Fibroblast of pulmonary artery (primary cell): ENCODE measurements around the gene CLGN.
A peak's percentile ranks its signal among the peaks of the same experiment; 100 is the strongest.

Experiments used
- DNase-seq: peaks from one replicate; pipeline ENCODE4 v3.0.0-alpha.2; 2010; ENCODE audit warnings: low read depth
- H3K4me3 ChIP-seq: replicated peaks from 2 replicates; pipeline ENCODE4 v1.5.1; 2011; ENCODE audit warnings: low read depth, mild to moderate bottlenecking, control low read depth, low read length, moderate library complexity
- TF ChIP-seq, protein P1 (sequence below): IDR thresholded peaks from 2 replicates; pipeline ENCODE4 v1.5.1; 2011; ENCODE audit warnings: mild to moderate bottlenecking, control low read depth, low read length, inconsistent platforms; ENCODE audit errors: missing control alignments

CLGN gene

DNA sequence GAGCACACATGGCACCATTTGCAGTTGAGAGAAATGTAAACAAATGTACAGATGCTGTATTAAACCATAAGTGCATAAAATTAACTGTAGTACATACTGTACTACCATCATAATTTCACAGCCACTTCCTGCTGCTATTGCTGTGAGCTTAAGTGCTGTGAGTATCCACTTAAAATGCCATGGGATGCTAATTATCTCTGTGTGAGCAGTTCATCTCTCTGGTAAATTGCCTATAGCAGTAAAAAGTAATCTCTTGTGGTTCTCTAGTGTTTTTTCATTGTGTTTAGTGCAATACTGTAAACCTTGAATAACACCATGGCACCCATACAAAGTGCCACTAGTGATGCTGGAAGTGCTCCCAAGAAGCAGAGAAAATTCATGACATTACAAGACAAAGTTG is 63.9 kb downstream of the CLGN start:
- DNase-seq = no peak
- no peak overlapping the region for H3K4me3 ChIP-seq
- TF ChIP-seq, protein P1, sequence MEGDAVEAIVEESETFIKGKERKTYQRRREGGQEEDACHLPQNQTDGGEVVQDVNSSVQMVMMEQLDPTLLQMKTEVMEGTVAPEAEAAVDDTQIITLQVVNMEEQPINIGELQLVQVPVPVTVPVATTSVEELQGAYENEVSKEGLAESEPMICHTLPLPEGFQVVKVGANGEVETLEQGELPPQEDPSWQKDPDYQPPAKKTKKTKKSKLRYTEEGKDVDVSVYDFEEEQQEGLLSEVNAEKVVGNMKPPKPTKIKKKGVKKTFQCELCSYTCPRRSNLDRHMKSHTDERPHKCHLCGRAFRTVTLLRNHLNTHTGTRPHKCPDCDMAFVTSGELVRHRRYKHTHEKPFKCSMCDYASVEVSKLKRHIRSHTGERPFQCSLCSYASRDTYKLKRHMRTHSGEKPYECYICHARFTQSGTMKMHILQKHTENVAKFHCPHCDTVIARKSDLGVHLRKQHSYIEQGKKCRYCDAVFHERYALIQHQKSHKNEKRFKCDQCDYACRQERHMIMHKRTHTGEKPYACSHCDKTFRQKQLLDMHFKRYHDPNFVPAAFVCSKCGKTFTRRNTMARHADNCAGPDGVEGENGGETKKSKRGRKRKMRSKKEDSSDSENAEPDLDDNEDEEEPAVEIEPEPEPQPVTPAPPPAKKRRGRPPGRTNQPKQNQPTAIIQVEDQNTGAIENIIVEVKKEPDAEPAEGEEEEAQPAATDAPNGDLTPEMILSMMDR = no peak

DNA sequence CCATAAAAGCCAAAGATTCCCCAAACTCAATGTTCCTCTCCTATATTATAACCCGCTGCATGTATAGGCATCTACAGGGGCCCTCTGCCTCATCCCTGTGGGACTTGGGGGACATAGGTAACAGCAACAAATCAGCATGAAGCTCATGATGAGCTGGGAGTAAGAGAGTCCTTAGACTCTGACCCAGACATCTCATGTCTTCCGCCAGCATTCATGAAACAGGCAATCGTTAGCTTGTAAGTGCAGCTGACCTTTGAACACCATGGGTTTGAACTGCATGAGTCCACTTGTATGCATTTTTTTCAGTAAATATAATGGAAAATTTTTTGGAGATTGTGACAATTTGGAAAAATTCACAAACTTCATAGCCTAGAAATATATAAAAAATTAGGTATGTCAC is 64.4 kb downstream of the CLGN start:
- TF ChIP-seq, protein P1 = no peak
- no peak for DNase-seq
- no peak overlapping the region for H3K4me3 ChIP-seq

DNA sequence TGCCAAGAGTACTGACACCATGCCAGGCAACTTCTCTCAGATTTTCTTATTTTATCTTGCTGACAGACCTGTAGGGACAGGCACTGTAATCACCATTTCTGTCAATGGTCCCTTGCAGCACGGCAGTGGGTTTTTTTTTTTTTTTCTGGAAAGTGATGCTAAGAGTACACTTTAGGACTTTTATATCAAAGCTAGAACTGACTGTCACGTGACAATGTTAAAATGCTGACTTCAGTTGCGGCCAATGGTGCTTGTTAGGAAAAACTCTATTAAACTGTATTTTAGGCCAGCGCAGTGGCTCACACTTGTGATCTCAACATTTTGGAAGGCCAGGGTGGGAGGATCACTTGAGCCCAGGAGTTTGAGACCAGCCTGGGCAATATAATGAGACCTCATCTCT is 66.3 kb downstream of the CLGN start:
- TF ChIP-seq, protein P1 = no peak
- no peak for DNase-seq

DNA sequence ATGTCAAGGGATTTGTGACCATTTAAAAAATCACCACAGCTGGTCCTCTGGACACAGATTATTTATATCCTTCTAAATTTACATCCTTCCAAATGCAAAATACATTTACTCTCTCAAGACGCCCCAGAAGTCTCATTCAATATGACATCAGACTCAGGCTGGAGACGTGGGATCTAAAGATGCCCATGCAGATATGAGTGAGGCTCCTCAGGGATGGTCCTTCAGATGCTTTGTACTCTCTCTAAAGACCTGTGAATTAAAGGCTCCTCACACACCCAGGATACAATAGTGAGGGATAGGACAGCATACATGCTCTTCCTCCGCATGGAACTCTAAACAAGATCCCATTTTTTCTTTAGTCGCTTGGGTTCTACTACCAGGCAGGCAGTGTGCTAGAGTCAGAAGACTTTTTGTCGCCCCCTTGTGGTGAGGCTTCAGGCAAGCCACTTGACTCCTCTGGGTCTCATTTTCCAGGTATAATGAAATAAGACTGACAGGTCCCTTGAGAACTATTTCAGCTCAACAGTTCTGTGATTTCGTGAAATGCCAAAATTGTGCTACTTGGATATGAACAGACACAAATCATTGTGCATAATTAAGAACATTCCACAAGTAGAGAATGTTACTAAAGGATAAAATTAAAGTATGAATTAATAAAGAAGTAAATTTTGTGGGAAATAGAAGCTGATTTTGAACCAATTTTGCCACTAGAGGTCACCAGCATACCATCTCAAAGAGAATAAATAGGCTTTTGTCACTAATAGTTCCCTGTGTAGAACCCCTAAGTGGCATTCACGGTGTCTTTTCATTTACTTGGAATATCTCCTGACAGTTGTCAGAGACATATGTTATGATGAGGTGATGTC is 67.7 kb downstream of the CLGN start:
- DNase-seq = peak; percentile 89
- H3K4me3 ChIP-seq = no peak overlapping the region
- TF ChIP-seq, protein P1 = peak; percentile 77

More for the DNA sequence above, 66.3 kb downstream of the CLGN start:
- H3K4me3 ChIP-seq = no peak overlapping the region

DNA sequence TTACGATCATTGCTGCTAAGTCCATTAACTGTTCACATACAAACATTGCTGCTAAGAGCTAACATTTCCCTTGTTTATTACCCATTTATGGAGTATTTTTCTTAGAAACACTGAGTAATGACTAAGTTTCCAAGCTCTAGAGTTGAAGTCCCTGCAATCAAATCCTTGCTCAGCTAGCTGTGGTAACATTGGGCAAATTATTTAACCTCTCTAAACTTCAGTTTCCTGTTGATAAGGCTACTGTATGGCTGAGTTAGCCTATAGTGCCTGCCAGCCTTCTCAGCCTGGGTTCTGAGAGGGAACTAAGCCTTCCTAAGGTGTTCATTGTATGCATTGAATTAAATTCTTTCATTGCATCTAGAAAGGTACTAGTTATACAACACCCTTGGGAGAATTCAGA is 69.2 kb downstream of the CLGN start:
- no peak for DNase-seq
- no peak overlapping the region for H3K4me3 ChIP-seq
- TF ChIP-seq, protein P1 = no peak

DNA sequence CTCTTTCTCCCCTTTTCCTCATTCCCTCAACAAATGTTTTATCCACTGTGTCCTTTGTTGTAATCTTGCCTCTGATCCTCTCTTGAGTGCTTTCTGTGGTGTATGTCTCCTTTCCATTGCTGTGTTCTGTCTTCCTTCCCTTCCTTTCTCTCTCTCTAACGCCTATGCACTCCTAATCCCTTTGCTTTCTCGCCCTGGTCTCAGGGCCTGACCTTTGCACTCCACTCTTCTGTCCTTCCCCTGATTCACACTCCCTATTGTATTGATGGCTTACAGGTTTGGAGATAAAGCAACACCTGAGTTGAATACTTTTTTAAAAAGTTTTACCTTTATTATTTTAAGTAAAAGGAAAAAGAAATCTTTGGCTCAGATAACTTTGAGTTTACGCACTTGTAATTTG is 69.6 kb downstream of the CLGN start:
- no peak overlapping the region for H3K4me3 ChIP-seq
- TF ChIP-seq, protein P1 = no peak
- DNase-seq = no peak

DNA sequence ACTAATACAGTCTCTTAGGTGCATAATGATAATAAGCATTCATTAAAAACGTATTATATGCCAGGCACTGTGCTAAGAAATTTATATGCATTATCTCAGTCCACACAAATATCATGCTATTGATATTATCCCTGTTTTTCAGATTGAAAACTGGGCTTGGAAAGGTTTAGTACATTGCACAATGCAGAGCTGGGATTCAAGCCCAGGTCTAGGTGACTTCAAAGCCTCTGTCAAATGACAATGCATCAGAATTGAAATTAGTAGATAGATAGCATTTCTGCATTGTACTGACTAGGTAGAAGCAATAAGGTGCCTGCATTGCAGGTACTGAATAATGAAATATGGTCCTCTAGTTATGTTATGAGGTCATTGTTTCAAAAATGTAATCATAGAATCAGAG is 72.2 kb downstream of the CLGN start:
- DNase-seq = no peak
- TF ChIP-seq, protein P1 = no peak
- H3K4me3 ChIP-seq = no peak overlapping the region
